Inflammatory macrophage treated with lipopolysaccharide for 1 hour (primary cell): Measurements from ENCODE around the gene DSTN.
A peak's percentile ranks its signal among the peaks of the same experiment; 100 is the strongest.

ENCODE experiments used
- DNase-seq, 2 donors: peaks; one replicate each; pipeline ENCODE4 v3.0.0-alpha.2; 2020 to 2022

The DSTN gene

GRCh38 chr20:17613328-17614175 is 43.7 kb downstream of the DSTN start:
- no peak for DNase-seq

DNA sequence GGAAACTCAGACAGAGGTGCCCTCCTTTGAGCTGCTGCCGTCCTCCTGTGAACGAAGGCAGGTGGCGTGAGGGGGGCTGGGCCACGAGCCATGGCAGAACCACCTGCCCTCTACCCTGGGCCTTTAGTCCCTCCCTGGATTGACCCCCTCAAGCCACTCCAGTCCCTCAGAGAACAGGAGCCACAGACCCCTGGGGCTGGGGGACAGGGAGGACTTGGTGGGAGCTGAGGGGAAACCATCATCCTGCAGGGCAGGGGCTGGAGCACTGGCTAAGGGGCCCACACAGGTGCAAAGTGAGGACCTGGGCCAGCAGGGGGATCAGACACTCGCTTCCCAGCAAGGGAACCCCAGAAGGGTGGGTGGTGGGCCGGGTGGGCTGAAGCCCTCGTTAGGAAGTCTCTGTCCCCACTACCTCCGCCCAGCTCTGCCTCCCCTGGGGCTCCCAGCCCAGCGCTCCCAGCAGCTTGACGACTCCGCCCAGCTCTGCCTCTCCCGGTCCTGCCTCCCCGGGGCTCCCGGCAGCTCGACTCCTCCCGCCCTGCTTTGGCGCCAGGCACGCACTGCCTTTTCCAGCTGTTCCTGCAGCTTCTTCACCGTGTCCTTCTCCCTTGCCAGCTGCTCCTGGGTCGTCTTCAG is 44.4 kb downstream of the DSTN start:
- no peak for DNase-seq

GRCh38 chr20:17614812-17615644 is 45.2 kb downstream of the DSTN start:
- DNase-seq, result no peak

DNA sequence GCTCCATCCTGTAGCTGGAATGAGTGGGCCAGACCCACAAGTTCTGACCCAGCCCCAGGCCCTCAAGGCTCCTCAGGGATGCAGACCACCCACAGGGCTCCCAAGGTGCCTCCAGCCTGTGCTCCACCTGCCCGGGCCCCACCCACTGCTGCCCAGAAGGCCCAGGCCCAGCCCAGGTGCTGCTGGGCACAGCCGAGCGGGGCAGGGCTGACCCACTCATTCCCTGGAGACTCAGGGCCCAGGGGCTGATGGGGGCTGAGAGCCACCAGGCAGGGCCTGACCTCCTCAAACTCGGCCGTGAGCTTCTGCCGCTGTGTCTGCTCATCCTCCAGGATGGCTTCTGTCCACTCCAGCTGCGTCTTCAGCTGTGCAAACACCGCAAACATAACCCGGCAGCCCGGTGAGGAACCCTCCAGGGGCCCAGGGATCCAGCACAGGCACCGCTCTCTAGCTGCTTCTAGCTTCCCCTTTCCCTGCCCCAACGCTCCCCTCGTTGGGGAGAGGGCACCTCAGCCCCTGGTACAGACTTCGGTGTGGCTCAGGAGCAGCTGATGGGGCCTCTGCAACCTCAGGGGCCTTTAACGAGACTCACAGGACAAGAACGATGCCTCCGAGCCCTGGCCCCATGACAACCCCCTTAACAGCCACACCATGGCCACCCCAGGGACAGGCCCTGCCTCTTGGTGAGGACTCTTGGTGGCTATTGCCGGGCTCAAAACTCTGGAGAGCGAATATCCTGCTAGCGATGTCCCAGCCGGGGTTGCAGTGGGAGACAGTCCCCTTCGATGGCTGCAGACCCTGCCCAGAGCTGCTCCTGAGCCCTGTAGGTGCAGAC is 46.0 kb downstream of the DSTN start:
- no peak for DNase-seq

- no peak for DNase-seq
These were observed 46.8 kb downstream of the DSTN start for GRCh38 chr20:17616480-17617211.

DNA sequence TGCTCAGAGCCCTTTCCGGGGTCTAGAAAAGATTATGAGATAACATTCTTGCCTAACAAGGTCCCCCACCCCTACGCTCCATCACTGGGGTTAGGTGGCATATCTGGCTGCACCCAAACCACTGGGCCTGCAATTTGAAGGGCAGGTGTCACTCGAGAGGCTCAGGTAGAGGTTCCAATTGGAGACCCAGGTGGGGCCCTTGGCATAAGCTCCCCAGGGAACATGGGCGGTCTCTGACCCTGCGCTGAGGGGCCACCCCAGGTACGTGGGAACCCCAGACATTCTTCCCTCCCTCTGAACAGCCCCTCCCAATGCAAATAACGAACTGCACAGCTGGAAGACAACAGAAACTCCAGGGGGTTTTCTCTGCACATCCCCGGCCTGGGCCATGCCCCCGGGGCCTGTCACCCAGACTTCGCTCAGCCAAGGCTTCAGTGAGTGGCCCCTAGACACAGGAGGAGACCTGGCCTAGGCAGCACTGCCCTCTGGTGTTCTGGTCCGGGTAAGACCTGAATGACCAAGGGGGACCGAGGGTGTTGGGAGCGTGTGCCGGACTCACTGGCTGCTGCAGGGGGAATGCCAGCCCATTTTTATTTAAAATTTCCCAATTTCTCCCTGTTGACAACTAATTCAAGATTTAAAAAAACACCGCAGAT is 47.5 kb downstream of the DSTN start:
- peak in 1 of 2 donors; percentile 17 for DNase-seq

DNA sequence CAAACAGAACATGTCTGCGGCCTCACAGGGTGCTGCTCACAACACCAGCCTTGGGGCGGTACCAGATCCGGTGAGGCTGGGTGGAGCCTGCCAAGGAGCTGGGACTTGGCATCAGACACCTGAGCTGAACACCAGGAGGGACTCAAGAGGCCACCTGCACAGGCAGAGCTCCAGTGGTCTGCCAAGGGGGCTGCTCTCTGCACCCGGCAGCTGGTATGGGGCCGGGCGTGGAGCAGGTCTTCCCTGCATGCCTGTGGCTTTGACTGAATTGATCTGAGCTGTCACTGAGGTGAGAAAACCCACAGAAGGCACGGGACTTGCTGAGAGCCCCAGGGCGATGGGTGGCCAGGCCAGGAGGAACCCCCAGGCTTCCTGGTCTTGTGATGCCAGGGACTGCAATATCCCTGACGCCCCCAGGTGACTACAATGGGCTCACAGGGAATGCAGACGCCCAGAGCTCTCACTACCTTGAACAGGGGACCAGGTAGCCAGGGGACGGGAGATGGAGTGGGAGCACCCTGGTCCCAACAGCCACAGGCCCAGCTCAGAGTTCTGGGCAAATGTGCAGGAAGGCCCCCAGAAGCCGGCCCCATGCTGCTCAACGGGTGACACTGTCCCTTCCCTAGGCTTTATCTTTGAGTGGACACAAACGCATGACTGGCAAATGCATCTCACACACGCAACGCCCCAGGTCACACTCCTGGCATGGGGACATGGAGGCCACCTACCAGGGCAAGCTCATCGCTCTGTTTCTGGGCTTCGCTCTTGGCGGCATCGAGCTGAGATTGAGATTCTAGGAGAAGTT is 48.2 kb downstream of the DSTN start:
- DNase-seq, result no peak

DNA sequence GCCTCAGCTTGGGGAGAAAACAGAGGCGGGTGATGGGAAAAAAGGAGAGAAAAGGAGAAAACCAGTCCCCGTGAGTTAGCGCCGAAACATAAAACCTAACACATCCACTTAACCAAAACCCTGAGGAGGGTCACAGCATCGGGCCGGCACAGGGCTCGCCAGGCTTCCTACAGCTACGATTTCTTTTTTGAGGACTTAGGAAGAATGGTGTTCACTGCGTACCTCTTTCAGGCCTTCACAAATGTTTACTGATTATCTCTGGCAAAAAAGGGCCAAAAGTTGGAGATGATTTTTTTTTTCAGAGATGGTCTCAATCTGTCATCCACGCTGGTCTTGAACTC is 48.8 kb downstream of the DSTN start:
- no peak for DNase-seq

GRCh38 chr20:17619351-17620093 is 49.6 kb downstream of the DSTN start:
- no peak for DNase-seq

- no peak for DNase-seq
These were observed 50.7 kb downstream of the DSTN start for GRCh38 chr20:17620371-17621228.

GRCh38 chr20:17621229-17621968 is 51.5 kb downstream of the DSTN start:
- no peak for DNase-seq

- no peak for DNase-seq
These were observed 52.4 kb downstream of the DSTN start for GRCh38 chr20:17622086-17622850.

GRCh38 chr20:17622851-17623508 is 53.1 kb downstream of the DSTN start:
- DNase-seq, result no peak

DNA sequence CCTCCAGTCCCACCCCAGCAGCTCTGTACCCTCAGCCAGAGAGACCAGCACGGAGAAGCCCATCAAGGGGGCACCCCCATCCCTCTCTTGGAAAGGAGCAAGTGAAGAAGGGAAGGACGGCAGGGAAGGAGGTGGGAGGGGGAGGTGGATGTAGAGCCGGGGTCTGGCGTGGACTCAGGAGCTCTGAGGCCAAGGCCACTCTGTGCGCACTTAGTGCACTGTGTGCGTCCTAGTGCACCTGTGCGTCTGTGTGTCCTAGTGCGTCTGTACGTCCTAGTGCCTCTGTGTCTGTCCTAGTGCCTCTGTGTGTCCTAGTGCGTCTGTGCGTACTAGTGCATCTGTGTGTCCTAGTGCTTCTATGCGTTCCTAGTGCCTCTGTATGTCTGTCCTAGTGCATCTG is 54.2 kb downstream of the DSTN start:
- no peak for DNase-seq

GRCh38 chr20:17624551-17625245 is 54.8 kb downstream of the DSTN start:
- no peak for DNase-seq
